Measurements from ENCODE around the gene ABCD1.
"Not testable (repeated sequence)": the region's sequence is repeated elsewhere in the genome, so short reads cannot be mapped to it uniquely, and the experiment has no call there.

GRCh38 chrX:153742111-153742510, 17.5 kb downstream of the ABCD1 start:
- TF ChIP-seq, protein P1, sequence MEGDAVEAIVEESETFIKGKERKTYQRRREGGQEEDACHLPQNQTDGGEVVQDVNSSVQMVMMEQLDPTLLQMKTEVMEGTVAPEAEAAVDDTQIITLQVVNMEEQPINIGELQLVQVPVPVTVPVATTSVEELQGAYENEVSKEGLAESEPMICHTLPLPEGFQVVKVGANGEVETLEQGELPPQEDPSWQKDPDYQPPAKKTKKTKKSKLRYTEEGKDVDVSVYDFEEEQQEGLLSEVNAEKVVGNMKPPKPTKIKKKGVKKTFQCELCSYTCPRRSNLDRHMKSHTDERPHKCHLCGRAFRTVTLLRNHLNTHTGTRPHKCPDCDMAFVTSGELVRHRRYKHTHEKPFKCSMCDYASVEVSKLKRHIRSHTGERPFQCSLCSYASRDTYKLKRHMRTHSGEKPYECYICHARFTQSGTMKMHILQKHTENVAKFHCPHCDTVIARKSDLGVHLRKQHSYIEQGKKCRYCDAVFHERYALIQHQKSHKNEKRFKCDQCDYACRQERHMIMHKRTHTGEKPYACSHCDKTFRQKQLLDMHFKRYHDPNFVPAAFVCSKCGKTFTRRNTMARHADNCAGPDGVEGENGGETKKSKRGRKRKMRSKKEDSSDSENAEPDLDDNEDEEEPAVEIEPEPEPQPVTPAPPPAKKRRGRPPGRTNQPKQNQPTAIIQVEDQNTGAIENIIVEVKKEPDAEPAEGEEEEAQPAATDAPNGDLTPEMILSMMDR (IDR thresholded peaks at IDR 0.05): not testable (repeated sequence)
- not testable (repeated sequence) for TF ChIP-seq POLR2A (IDR thresholded peaks at IDR 0.05)

Measured in gastroesophageal sphincter (tissue), 3 donors.